DMS114 treated with DMSO at 0.1 percent for 48 hours (cell line): ENCODE data around the gene EMC6.
A peak's percentile ranks its signal among the peaks of the same experiment; 100 is the strongest.

Experiments used
- DNase-seq: peaks from one replicate; lab custom pipeline; 2025; ENCODE audit not compliant: unreplicated experiment; lab: John Stamatoyannopoulos, UW

Gene EMC6

DNA sequence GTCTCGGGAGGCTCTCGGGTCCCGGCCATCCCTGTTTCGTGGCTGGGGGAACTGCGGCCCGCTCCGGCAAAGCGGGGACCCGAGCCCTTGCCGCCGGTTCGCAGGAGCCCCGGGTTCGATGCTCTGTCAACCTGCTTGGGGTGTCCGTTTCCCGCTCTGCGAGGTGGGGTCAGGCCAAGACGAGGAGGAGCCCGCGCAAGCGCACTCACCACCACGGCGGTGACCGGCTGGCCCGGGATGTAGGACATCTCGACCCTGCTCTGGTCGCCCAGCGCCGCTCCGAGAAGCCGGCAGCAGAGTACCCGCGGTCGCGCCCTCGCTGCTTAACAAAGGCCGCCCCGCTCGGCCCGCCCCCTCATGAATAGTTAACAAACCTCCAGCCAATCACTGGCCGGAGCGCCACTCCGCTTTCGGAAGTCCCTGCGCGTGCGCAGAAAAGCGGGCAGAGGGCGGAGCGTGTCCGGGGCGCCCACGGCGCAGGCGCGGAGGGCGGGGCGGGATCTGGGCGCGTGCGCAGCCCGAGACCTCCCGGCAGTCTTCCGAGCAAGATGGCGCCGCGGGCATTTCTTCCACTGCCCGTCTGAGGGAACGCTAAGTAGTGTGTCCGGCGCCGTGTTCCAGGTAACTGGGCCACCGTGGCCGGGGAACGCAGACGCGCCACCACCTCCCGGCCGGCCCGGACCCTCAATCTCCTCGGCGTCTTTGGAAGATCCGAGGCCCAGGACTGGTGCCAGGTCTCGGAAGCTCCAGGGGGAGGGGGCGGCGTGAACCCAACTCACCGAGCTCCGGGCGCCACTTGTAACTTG, at the start of gene EMC6, which contains the start of gene TAX1BP3:
TSS of gene EMC6 (plus strand) at position 534 of the 806 bp plus-strand sequence. CDS start 335 bp downstream, outside the sequence.
TSS of gene TAX1BP3 (minus strand) at position 300 of the 806 bp plus-strand sequence. CDS start at position 248, 52 bp downstream.
- DNase-seq, result peak; percentile 90

DNA sequence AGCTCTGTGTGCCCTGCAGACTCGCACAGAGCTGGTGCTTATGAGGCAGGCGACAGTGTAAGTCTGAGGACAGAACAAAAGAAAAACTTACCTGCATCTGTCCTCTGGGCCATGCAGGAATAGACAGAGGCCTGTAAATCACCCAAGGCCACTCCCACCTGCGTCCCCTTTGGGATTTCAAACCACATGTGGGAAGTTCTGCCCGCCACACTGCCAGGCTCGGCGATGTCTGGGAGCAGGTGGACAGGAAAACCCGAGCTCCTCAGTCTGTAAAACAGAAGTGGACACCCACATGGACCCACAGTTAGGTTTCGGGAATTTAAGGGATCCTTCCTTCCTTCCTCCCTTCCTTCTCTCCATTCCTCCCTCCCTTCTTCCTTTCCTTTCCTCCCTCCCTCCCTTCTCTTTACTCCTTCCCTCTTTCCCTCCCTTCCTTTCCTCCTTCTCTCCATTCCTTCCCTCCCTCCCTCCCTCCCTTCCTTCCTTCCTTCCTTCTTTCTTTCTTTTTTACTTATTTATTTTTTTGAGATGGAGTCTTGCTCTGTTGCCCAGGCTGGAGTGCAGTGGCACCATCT, 47.4 kb upstream of the EMC6 start:
- no peak for DNase-seq

DNA sequence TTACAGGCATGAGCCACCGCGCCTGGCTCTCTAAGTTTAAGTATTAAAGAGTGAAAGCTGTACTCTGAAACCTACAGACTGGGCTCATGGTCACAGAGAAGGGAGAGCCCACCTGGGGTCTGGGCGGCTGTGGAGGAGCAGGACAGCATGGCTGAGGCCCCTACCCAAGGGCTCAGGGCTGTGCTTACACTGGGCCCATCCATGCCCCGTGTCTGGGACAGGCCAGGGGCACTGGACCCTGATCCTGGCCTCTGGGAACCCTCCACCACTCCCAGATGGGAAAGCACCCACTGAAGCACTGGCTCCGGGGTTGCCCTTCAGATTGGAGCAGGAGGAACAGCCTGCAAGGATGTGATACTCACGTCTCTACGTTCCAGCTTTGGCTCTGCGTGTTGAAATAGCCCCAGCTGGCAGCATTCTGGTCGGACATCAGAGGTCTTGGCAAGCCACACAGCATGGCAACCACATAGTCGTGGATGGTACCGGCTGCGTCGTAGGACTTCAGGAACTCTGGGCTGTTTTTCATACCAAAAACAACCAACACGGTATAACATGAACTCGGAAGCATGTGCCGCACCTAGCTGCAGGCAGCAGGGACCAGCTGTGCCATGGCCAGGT, 45.5 kb upstream of the EMC6 start:
- DNase-seq, result no peak

DNA sequence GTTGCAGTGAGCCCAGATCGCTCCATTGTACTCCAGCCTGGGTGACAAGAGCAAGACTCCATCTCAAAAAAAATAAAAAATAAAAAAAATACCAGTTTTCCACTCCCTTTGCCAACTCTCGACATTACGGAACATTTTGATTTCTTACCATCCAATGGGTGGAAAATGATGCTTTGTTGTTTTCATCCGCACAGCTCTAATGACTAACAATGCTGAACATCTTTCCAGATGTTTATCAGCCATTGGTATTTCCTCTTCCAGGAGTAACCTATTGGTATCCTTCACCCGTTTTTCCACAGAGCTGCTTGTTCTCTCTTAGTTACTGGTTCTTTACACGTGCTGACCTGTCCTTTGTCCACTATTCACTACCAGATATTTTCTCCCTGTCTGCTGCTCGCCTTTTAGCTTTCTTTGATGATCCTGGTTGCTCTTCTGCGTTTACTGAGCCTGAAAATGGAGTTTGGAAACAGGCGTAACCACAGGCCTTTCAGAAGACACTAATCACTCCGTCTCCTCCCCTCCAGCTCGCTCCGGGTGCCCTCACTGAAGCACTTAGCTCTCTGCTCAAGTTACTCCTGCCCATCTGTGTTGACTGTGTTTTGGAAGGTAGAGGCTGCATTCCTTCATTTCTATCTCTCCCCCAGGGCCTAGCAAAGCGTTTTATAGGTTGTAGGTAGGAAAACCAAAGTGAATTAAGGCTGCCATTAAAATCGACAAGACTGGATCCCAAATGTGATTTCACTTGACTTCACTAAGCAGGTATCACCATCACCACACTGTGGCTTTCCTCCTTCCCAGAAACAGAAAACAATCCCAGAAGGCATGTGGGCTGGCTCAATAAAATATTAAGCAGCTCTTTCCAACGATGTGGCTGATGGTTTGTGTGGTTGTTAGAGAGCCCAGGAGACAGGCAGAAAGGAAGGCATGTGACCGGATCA, 41.5 kb upstream of the EMC6 start:
- DNase-seq, result no peak

DNA sequence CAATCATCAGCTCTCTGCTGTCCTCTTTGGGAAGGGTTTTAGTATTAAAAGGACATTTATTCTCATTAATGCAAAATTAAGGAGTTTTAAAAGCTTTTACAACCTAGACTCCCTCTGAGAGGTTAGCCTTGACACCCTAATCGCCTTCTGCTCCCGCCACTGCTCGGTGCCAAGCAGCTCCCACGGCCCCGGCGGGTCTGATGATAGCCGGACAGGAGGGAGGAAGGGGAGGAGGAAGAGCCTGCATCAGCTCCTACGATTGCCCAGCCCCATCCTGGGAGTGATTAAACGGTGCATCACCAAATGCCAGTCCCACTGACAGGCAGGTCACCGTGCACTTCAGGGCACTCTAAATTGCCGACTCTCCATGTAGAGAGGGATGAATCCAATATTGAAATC, 40.8 kb upstream of the EMC6 start:
- DNase-seq, result no peak

DNA sequence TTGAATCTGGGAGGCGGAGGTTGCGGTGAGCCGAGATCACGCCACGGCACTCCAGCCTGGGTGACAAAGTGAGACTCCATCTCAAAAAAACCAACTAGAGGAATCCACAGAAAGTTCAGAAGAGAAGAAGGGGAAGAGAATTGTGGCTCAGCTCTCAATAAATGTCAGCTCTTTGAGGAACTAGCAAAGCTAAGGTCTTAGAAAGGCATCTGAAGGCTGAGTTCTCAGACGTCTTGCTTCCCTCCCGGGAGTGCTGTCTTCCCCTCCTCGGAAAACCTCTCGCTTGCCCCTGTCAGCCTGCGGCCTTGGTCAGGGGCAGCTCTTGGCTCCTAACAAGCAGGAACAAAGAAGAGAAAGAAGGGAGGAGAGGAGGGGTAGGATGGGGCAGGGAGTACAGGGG, 37.8 kb upstream of the EMC6 start:
- no peak for DNase-seq

DNA sequence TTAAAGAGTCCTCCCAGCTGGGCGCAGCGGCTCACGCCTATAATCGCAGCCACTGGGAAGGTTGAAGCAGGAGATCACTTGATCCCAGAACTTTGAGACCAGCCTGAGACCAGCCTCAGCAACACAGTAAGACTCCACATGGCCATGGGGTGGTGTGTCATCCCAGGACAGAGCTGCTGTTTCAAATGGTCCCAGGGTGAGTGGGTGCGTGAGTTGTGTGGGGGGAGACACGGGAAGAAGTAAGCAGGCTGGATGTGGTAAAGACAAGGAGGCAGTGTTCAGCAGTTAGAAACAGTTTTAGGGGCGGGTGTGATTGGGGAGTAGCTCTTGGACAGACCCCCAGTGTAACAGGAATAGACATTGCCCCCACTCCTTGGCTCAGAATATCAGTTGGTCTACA, 36.3 kb upstream of the EMC6 start:
- DNase-seq, result no peak

DNA sequence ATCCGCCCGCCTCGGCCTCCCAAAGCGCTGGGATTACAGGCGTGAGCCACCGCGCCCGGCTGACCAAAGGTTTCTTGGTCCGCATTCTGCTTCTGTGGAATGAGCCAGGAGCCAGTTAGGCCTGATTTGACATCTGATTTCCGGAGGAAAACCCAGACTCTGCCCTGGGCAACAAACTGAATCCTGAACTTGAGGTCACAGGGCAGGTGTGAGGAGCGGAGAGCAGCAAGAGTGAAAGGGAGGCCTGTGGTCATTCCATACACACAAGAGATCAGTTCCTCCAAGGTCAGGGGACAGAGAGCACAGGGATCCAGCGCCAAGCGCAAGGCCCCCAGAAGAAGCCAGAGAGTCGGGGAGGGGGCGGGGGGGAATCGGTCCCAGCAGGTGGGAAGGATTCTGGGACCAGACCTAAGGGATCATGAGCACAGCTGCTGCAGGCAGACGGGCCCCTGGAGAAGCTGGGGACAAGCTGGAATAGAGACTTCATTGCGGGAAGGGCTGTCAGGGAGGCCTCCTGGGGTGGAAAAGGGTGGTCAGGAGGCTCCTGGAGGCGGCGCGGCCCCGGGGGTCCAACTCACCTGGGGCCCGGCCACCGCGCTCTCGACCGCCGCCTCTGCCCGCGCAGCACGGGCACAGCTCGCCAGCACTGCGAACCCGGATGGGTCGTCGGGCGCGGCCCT, 33.0 kb upstream of the EMC6 start:
- no peak for DNase-seq

DNA sequence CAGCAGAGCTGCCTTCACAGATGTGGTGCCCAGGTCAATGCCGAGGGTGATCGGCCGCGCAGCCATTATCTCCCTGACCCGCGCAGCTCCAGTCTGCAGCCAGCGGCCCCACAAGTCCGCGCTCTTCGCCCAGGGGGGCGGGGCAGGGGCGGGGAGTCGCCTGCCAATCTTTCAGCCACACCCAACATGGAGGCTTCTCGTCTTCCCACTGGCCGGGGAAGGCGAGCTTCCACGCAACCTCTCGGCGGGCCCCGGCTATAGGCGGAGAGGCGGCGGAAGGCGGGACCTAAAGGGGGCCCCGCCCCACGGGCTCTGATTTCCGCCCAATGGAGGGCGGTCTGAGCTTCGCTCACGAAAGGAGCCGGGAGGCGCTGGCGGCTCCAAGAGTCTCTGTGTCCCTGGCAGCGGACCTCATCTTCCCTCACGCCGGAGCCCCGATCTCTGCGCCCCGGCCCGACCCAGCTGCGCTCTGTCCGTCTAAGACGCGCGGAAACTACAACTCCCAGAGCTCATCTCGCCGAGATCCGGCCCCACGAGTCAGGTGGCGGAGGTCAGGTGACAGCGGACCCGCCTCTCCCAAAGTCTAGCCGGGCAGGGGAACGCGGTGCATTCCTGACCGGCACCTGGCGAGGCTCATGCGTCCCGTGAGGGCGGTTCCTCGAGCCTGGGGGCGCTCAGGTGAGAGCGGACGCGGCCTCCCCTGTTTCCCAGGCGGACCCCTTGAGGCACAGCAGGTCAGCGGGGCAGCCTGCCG, 32.3 kb upstream of the EMC6 start, which contains the start of the genes CTNS and SHPK:
TSS of gene CTNS (plus strand) at position 607 of the 754 bp plus-strand sequence. CDS start 3,447 bp downstream, outside the sequence.
TSS of gene SHPK (minus strand) at position 97 of the 754 bp plus-strand sequence. CDS start at position 66, 31 bp downstream.
- DNase-seq, result peak; percentile 85

DNA sequence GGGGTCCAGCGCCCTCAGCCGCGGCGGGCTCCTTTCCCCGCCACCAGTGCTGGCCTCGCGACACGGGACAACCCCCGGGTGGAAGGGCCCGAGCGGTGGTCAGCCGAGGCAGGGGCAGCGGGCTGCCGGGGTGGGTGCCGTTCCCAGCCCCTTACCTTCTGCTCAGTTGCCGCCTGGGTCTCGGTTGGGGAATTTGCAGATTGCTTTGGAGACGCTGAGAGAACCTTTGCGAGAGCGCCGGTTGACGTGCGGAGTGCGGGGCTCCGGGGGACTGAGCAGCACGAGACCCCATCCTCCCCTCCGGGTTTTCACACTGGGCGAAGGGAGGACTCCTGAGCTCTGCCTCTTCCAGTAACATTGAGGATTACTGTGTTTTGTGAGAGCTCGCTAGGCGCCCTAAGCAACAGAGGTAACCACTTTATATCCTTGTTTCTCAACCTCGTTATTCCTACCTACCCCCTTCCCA, 31.7 kb upstream of the EMC6 start:
- no peak for DNase-seq

DNA sequence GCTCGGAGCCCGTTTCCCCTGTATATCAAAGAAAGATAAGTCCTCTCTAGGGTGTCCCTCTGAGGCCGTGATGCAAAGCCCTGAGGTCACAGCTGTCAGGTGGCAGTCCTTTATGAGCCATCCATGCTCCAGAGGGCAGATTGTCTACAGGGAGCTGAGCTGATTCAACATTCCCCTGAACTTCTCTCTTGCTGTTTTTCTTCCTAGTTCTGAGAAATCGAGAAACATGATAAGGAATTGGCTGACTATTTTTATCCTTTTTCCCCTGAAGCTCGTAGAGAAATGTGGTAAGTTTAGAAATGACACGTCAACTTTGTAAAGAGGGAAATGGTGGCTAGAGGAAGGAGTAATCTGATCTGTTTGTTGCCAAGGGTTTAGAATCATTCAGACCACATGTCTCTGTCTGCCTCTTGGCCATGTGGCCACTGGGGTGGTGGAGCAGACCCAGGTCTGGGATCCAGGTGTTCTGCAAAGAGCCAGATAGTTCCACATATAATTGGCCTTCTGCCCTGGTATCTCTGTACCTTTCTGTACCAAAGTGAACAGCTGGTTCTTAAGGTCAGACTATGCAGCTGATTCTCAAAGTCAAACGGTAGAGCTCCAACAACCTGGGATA, 28.5 kb upstream of the EMC6 start:
- DNase-seq, result no peak

DNA sequence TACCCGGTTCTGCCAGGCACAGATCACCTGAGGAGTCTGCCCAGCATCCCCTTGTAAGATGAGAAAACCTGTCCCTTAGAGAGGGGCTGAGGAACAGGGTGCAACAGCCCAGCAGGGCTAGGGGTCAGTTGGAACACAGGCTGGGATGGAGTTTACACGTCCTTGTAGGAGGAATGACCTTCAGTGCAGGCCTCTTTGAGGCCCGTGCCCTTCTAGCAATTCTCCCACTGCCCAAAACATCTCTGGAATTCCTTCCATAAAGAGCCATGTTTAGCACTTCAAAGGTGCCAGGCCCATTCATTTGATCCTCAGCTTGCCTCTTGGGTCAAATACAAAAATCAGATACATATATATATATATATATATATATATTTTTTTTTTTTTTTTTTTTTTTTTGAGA, 27.6 kb upstream of the EMC6 start:
- no peak for DNase-seq

DNA sequence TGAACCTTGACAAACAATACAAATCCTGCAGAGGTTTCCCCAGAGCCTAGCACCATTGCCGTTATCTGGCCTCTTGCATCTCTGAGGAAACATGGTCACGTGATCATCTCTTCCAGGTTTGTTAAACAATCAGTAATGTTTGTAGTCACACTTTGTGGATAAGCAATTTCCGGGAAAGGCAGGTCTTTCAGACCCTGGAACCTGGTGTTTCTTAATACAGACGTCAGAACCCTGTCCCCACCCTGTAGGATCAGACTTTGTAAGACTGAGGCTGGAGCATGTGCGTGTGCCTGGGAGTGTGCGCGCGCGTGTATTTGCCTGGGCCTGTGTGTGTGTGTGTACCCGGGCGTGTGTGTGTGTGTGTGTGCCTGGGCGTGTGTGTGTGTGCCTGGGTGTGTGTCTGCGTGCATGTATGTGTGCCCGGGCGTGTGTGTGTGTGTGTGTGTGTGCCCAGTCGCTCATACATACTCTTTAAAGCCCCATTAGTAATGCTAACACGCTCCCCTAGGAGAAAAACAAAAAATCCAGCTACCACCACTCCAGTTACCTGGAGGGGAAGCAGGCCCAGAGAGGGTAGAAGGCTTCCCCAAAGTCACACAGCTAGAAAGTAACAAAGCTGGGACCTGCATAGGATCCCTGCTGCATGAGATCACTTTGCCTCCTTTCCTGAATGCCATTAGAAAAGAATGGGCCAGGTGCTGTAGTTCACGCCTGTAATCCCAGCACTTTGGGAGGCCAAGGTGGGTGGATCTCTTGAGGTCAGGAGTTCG, 26.7 kb upstream of the EMC6 start:
- no peak for DNase-seq

DNA sequence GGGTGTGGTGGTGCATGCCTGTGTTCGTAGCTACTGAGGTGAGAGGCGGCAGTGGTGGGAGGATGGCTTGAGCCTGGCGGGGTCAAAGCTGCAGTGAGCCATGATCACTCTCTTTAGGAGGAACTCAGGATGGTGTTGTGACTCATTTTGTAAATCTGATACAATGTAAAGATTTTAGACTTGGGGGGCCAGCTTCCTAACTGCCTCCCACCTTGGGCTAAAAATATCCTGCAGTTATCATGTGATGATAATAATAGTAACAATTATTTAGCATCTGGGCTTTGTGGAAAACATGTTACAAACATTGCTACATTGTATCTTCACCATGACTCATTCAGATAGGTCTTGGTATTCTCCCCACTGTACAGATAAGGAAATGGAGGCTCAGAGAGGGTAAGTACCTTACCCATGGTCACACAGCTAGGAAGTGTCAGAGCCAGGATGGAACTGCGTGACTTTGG, 24.7 kb upstream of the EMC6 start:
- DNase-seq, result no peak

DNA sequence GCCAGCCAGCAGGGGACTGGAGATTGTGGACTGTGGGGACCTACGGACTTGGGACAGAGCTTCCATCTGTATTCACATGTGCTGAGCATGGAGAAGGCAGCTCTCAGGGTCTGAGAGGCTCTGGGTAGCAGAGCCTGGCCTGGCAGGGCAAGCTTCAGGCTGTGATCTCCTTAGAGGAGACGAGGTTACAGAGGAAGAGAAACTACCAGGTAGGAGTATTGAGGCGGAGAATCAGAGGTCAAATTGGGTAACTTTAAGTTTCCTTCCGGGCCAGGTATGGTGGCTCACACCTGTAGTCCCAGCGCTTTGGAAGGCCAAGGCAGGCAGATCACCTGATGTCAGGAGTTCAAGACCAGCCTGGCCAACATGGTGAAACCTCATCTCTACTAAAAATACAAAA, 23.3 kb upstream of the EMC6 start:
- no peak for DNase-seq

DNA sequence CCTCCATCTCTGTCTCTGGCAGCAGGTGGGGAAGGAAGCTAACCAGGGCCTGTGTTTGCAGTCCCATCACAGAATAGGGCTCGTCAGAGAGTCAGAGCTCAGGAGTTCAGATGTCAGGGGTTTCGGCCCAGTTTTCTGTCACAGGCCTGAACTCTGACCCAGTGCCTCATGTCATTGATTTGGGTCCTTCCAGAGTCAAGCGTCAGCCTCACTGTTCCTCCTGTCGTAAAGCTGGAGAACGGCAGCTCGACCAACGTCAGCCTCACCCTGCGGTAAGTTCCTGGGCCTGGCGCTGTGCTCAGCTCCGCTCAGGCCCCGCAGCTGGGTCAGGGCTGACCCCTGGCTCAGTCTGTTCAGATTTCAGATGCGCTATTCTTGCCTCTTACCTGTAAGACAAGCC, 21.4 kb upstream of the EMC6 start:
- DNase-seq, result no peak

DNA sequence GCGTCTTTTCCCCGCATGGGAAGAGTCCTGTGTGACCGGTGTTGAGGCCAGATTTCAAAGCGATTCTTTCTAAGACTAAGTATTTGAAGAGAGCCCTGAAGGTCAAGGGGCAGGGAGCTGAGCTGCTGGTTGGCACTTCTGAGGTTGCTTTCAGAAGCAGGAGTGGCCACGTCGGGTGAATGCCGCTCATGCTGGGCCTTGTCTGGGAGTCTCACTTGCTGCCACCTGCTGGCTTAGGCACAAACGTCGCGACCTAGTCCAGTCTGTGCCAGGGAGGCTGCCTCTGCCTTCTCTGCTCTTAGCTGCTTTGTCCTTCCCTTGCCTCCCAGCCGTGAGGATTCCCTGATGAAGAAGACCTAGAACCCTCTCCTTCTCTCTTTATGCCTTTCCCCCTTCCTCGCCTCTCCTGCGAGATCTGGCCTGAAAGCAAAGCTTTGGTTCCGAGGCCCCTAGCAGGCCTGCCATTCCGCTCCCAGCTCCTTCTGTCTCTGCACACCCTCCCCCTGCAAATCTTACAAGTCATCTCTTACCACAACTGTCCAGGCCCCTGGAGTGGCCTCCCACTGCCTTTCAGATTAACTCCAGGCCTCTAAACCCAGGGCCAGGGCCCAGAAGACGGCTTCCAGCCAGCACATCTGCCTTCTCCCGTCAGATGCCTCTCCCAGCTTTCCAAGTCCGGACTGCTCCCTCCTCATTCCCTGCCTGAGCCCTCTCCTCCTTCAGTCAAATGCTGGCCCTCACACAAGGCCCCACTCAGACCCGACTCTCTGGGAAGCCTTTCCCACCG, 20.6 kb upstream of the EMC6 start:
- peak; percentile 41 for DNase-seq
